ENCODE results near the gene PTPRK.

Gene PTPRK

GRCh38 chr6:128238225-128238624 is 282.2 kb downstream of the PTPRK start:
- no peak for TF ChIP-seq CTCF (IDR thresholded peaks at IDR 0.05)
- Histone ChIP-seq H3K27ac (no peak overlapping the region), H3K4me3 (no peak overlapping the region)
- DNase-seq (ENCODE audit: low spot score), result no peak

DNA sequence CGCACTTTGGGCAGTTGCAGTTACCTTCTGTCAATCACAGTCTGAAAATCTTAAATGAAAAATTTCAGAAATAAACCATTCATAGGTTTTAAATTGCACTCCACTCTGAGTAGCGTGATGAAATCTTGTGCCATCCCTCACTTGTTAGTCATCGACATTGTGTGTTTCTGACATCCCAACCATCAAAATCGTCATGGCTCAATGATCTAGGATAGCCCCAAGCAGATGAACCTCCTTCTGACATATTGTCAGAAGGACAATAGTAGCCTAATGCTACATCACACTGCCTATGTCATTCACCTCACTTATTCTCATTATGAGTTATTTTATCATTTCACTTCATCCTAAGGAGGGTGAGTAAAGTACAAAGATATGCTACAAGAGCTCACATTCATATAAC is 284.8 kb downstream of the PTPRK start:
- H3K27ac ChIP-seq, result no peak overlapping the region
- H3K4me3 ChIP-seq, result no peak overlapping the region
- TF ChIP-seq CTCF (IDR thresholded peaks at IDR 0.05), result no peak
- no peak for DNase-seq (ENCODE audit: low spot score)

DNA sequence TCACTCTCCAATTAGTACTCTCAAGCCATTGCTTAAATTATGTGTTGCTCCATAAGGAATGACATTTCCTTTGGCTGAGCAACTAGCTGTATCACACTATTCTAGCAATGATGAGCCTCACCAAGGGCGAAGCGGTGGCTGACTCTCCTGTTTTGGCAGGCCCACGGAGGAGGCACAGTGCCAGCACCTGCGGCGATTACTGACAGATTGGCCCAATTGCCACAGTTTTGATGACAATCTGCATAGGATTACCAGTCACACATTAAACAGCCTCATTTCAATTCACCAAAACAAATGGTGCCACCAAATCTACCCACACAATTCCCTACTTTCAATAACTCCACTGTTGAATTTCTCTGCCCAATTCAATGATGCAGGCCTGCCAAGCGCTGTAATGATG is 286.9 kb downstream of the PTPRK start:
- no peak for TF ChIP-seq CTCF (IDR thresholded peaks at IDR 0.05)
- no peak for DNase-seq (ENCODE audit: low spot score)
- Histone ChIP-seq H3K27ac (no peak overlapping the region), H3K4me3 (no peak overlapping the region)

- Histone ChIP-seq H3K27ac (no peak overlapping the region), H3K4me3 (no peak overlapping the region)
- no peak for DNase-seq (ENCODE audit: low spot score)
- TF ChIP-seq CTCF (IDR thresholded peaks at IDR 0.05), result no peak
These were observed 290.0 kb downstream of the PTPRK start for GRCh38 chr6:128230267-128230989.

- no peak for TF ChIP-seq CTCF (IDR thresholded peaks at IDR 0.05)
- no peak overlapping the region for H3K4me3 ChIP-seq
- DNase-seq (ENCODE audit: low spot score), result no peak
- H3K27ac ChIP-seq, result no peak overlapping the region
These were observed 294.8 kb downstream of the PTPRK start for GRCh38 chr6:128225612-128226011.

- no peak overlapping the region for H3K4me3 ChIP-seq
- no peak for DNase-seq (ENCODE audit: low spot score)
- TF ChIP-seq CTCF (IDR thresholded peaks at IDR 0.05), result no peak
- H3K27ac ChIP-seq, result no peak overlapping the region
These were observed 303.5 kb downstream of the PTPRK start for GRCh38 chr6:128216917-128217316.

DNA sequence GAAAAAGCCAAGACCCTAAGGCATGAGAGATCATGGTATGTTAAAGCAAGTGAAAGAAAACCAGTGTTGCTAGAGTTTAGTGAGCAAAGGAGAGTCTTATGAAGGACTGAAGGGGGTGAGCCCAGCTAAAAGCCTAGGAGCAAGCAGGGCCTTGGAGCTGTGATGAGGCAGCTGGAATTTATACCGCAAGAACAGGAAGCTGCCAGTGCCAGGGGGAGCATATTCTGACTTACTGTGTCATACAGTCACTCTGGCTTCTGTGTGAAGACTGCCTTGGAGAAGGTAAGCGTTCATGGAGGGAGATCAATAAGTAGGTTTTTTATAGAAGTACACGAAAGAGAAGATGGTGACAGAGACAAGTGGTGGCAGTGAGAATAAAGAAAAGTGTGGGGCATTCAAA is 310.6 kb downstream of the PTPRK start:
- no peak overlapping the region for H3K4me3 ChIP-seq
- TF ChIP-seq CTCF (IDR thresholded peaks at IDR 0.05), result no peak
- H3K27ac ChIP-seq, result no peak overlapping the region
- no peak for DNase-seq (ENCODE audit: low spot score)

All from coronary artery (tissue), 2 donors.